ENCODE measurements around the gene WWOX. TPM values are rescaled to one million over a fixed set of nuclear protein-coding genes. Genes with fewer than 3 reads are reported as not detected.

Gene WWOX
- total and polyA plus RNA-seq, 2 of the 4 experiments (the other 2 are of a cell fraction): 2.7 to 5.4 TPM

DNA sequence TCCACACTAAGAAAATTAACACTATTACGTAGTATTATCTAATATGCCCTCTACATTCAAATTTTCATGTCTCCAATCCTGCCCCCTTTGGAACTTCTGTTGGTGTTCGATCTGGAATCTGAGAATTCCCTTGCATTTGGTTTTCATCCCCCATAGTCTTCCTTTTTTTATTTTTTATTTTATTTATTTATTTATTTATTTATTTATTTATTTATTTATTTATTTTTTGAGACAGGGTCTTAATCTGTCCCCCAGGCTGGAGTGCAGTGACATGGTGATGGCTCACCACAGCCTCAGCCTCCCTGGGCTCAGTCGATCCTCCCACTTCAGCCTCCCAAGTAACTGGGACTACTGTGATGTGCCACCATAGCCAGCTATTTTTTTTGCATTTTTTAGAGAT lies 911.8 kb downstream of the WWOX start:
- no peak overlapping the region for H2BK20ac ChIP-seq (ENCODE audit: low read depth, low read length)
- no CpG with 5 or more reads among the region's 3 CpGs for WGBS, 2 experiments (ENCODE audit: extremely low coverage in 2 of 2, insufficient read length in 1 of 2)
- no peak overlapping the region for H4K91ac ChIP-seq (ENCODE audit: insufficient read depth, low read depth, low read length)
- H3K9ac ChIP-seq (ENCODE audit: low read depth, low read length): no peak overlapping the region
- no peak overlapping the region for H2AFZ ChIP-seq (replicated peaks; ENCODE audit: low read length, poor library complexity)
- no peak overlapping the region for H3K4me3 ChIP-seq (ENCODE audit: insufficient read depth, low read depth, low read length)
- no peak overlapping the region for H3K4me2 ChIP-seq (ENCODE audit: low read depth, low read length)
- H4K5ac ChIP-seq (ENCODE audit: low read depth, low read length): no peak overlapping the region
- no peak overlapping the region for H3K27ac ChIP-seq (ENCODE audit: insufficient read depth, low read length)
- in situ Hi-C loops (cut with MboI; ENCODE audit: low sequenced_read_pairs) (no loop called here), intact Hi-C loops (cut with micrococcal nuclease) (no loop called here), dilution Hi-C loops (cut with HindIII; ENCODE audit: low sequenced_read_pairs, unreplicated experiment) (no loop called here)
- CTCF ChIA-PET: no interaction called here
- H3K79me1 ChIP-seq (ENCODE audit: low read depth in 1 of 2, low read length in 2 of 2): no peaks in the 10 kb centered on the region
- H3K9me1 ChIP-seq (ENCODE audit: insufficient read depth, low read length): no peaks in the 10 kb centered on the region
- BruUV-seq (replicated peaks): no TSS peak
- TF ChIP-seq CEBPB (IDR thresholded peaks at IDR 0.05; ENCODE audit: low read depth, low read length) (no peak), RAD21 (IDR thresholded peaks at IDR 0.05; ENCODE audit: low read length) (no peak), MXI1 (IDR thresholded peaks at IDR 0.05; ENCODE audit: borderline replicate concordance, low read depth, low read length) (no peak), RCOR1 (IDR thresholded peaks at IDR 0.05; ENCODE audit: insufficient replicate concordance, low read length) (no peak), SMC3 (IDR thresholded peaks at IDR 0.05; ENCODE audit: low read depth, low read length) (no peak), BHLHE40 (IDR thresholded peaks at IDR 0.05; ENCODE audit: low read depth, low read length) (no peak), ELK1 (IDR thresholded peaks at IDR 0.05; ENCODE audit: borderline replicate concordance, low read depth, low read length) (no peak), FOS (IDR thresholded peaks at IDR 0.05; ENCODE audit: low read depth, low read length) (no peak), POLR2A (IDR thresholded peaks at IDR 0.05; ENCODE audit: low read depth, low read length) (no peak), MAFK (IDR thresholded peaks at IDR 0.05; ENCODE audit: low read depth, low read length) (no peak), MAZ (IDR thresholded peaks at IDR 0.05; ENCODE audit: borderline replicate concordance, low read depth, low read length) (no peak), NFE2L2 (IDR thresholded peaks at IDR 0.05; ENCODE audit: low read depth, low read length) (no peak), CHD1 (IDR thresholded peaks at IDR 0.05; ENCODE audit: low read depth, low read length) (no peak), RFX5 (IDR thresholded peaks at IDR 0.05; ENCODE audit: low read depth, low read length) (no peak)
- TF ChIP-seq, protein P1, sequence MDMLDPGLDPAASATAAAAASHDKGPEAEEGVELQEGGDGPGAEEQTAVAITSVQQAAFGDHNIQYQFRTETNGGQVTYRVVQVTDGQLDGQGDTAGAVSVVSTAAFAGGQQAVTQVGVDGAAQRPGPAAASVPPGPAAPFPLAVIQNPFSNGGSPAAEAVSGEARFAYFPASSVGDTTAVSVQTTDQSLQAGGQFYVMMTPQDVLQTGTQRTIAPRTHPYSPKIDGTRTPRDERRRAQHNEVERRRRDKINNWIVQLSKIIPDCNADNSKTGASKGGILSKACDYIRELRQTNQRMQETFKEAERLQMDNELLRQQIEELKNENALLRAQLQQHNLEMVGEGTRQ (IDR thresholded peaks at IDR 0.05; ENCODE audit: low read depth, low read length): no peak
- TF ChIP-seq, protein P2, sequence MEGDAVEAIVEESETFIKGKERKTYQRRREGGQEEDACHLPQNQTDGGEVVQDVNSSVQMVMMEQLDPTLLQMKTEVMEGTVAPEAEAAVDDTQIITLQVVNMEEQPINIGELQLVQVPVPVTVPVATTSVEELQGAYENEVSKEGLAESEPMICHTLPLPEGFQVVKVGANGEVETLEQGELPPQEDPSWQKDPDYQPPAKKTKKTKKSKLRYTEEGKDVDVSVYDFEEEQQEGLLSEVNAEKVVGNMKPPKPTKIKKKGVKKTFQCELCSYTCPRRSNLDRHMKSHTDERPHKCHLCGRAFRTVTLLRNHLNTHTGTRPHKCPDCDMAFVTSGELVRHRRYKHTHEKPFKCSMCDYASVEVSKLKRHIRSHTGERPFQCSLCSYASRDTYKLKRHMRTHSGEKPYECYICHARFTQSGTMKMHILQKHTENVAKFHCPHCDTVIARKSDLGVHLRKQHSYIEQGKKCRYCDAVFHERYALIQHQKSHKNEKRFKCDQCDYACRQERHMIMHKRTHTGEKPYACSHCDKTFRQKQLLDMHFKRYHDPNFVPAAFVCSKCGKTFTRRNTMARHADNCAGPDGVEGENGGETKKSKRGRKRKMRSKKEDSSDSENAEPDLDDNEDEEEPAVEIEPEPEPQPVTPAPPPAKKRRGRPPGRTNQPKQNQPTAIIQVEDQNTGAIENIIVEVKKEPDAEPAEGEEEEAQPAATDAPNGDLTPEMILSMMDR (conservative IDR thresholded peaks at IDR 0.05; ENCODE audit: low read depth, low read length): no peak
- H2AK5ac ChIP-seq (ENCODE audit: low read depth, low read length): no peak overlapping the region
- H3K4ac ChIP-seq (ENCODE audit: low read depth, low read length): no peak overlapping the region
- no peak for ATAC-seq (ENCODE audit: low read depth)
- no peaks in the 10 kb centered on the region for H4K20me1 ChIP-seq (ENCODE audit: insufficient read depth, low read length)
- H3K4me1 ChIP-seq (ENCODE audit: control insufficient read depth, insufficient read depth, low read length): no peaks in the 10 kb centered on the region
- H2BK5ac ChIP-seq (ENCODE audit: low read depth, low read length, poor library complexity, severe bottlenecking): no peak overlapping the region
- H3K27me3 ChIP-seq (ENCODE audit: control insufficient read depth, insufficient read depth, low read length): no peaks in the 10 kb centered on the region
- H3K36me3 ChIP-seq (ENCODE audit: control insufficient read depth, insufficient read depth, low read length): no peaks in the 10 kb centered on the region
- H4K8ac ChIP-seq (ENCODE audit: low read depth in 2 of 2, low read length in 2 of 2): no peak overlapping the region
- POLR2A ChIA-PET (ENCODE audit: unreplicated experiment): no interaction called here
- no peak overlapping the region for H2BK15ac ChIP-seq (ENCODE audit: low read depth, low read length)
- no peak overlapping the region for H3K14ac ChIP-seq (replicated peaks; ENCODE audit: low read depth, low read length)
- H3K9me3 ChIP-seq (ENCODE audit: control insufficient read depth, insufficient read depth, low read length): peaks cover 43% of the 10 kb centered on the region
- H3K18ac ChIP-seq (ENCODE audit: low read depth, low read length): no peak overlapping the region
- H3K56ac ChIP-seq (ENCODE audit: extremely low read depth, insufficient read depth, low read length): no peak overlapping the region
- H2BK120ac ChIP-seq (ENCODE audit: low read depth, low read length): no peak overlapping the region
- no peak for DNase-seq
- no peak overlapping the region for H3K23ac ChIP-seq (ENCODE audit: low read depth, low read length)
- H2AK9ac ChIP-seq (replicated peaks; ENCODE audit: low read depth, low read length, poor library complexity): no peak overlapping the region
